PC-9 (cell line): ENCODE results near the gene B3GNT7. TPM values are rescaled to one million over a fixed set of nuclear protein-coding genes. Genes with fewer than 3 reads are reported as not detected.

ENCODE experiments used
- BruUV-seq: library from RNA; stranded (reverse); fragments of 400-500 nt; replicated peaks from 2 replicates; lab custom pipeline; 2021; lab: Mats Ljungman, UMichigan
- CTCF ChIA-PET: fragments of 300-600 bp; sonication (Branson Sonifier 250); formaldehyde crosslinking; loops from one replicate; lab custom pipeline; 2022; ENCODE audit warnings: antibody characterized with exemption; lab: Charles Lee
- POLR2A ChIA-PET: fragments of 300-600 bp; sonication (Branson Sonifier 250); formaldehyde crosslinking; loops from one replicate; lab custom pipeline; 2022; ENCODE audit warnings: antibody characterized with exemption; ENCODE audit not compliant: unreplicated experiment; lab: Charles Lee
- DNase-seq, 2 experiments: peaks; one replicate each; pipeline versions ENCODE4 v3.0.0 to v3.0.0-alpha.2; 2015 to 2022; ENCODE audit warnings: mixed read lengths in 1 of 2
- H2AFZ ChIP-seq: fragments of 200-600 bp; sonication (generic); 2 replicates; pipeline ENCODE4 v1.8.1; 2017; ENCODE audit warnings: antibody characterized with exemption
- H3F3A ChIP-seq: fragments of 200-600 bp; sonication (generic); 2 replicates; pipeline ENCODE4 v1.8.1; 2017; ENCODE audit warnings: antibody characterized with exemption, mild to moderate bottlenecking, low read depth; ENCODE audit not compliant: insufficient read depth
- H3K27ac ChIP-seq: fragments of 200-600 bp; sonication (generic); 2 replicates; pipeline ENCODE4 v1.6.1; 2016; ENCODE audit warnings: mixed run types
- H3K27me3 ChIP-seq: fragments of 200-600 bp; sonication (generic); 2 replicates; pipeline ENCODE4 v1.6.1; 2016; ENCODE audit warnings: low read depth, mixed run types; ENCODE audit not compliant: insufficient read depth
- H3K36me3 ChIP-seq: fragments of 200-600 bp; sonication (generic); 2 replicates; pipeline ENCODE4 v1.6.1; 2016; ENCODE audit warnings: low read depth, mixed run types
- H3K4me1 ChIP-seq: fragments of 200-600 bp; sonication (generic); replicated peaks from 2 replicates; pipeline ENCODE4 v1.6.1; 2016; ENCODE audit warnings: mixed run types; ENCODE audit not compliant: insufficient read depth
- H3K4me2 ChIP-seq: fragments of 200-600 bp; sonication (generic); 2 replicates; pipeline ENCODE4 v1.6.1; 2017; ENCODE audit warnings: mixed run types
- H3K4me3 ChIP-seq: fragments of 200-600 bp; sonication (generic); 2 replicates; pipeline ENCODE4 v1.6.1; 2016; ENCODE audit warnings: mixed run types
- H3K79me2 ChIP-seq: fragments of 200-600 bp; sonication (generic); 2 replicates; pipeline ENCODE4 v1.6.1; 2017; ENCODE audit warnings: low read depth, mixed run types
- H3K9me2 ChIP-seq: fragments of 200-600 bp; sonication (generic); 2 replicates; pipeline ENCODE4 v1.8.1; 2017; ENCODE audit warnings: mild to moderate bottlenecking; ENCODE audit not compliant: insufficient read depth
- H3K9me3 ChIP-seq: fragments of 200-600 bp; sonication (generic); 2 replicates; pipeline ENCODE4 v1.8.1; 2016; ENCODE audit warnings: low read depth; ENCODE audit not compliant: insufficient read depth
- H4K20me1 ChIP-seq: fragments of 200-600 bp; sonication (generic); 2 replicates; pipeline ENCODE4 v1.8.1; 2017; ENCODE audit not compliant: insufficient read depth
- EZH2 ChIP-seq: fragments of 200-600 bp; sonication (generic); IDR thresholded peaks from 2 replicates; pipeline ENCODE4 v1.8.0; 2017; ENCODE audit warnings: antibody characterized with exemption, low read depth
- intact Hi-C: fragments of 100-400 bp; cut with micrococcal nuclease; formaldehyde crosslinking; loops from one replicate; pipeline ENCODE4 v1.10.0; 2022; ENCODE audit not compliant: unreplicated experiment
- total RNA-seq: library from RNA; stranded (reverse); gene quantifications from 2 replicates; pipeline ENCODE4 v1.2.3, GENCODE V29; 2021
- TF ChIP-seq, protein P1 (sequence below): fragments of 200-600 bp; sonication (generic); conservative IDR thresholded peaks from 2 replicates; pipeline ENCODE4 v1.6.1; 2017; ENCODE audit warnings: mixed run types, antibody characterized with exemption, mild to moderate bottlenecking, moderate library complexity

Gene B3GNT7
- total RNA-seq, 1 experiment from 2014 or later: 14.0 TPM

DNA sequence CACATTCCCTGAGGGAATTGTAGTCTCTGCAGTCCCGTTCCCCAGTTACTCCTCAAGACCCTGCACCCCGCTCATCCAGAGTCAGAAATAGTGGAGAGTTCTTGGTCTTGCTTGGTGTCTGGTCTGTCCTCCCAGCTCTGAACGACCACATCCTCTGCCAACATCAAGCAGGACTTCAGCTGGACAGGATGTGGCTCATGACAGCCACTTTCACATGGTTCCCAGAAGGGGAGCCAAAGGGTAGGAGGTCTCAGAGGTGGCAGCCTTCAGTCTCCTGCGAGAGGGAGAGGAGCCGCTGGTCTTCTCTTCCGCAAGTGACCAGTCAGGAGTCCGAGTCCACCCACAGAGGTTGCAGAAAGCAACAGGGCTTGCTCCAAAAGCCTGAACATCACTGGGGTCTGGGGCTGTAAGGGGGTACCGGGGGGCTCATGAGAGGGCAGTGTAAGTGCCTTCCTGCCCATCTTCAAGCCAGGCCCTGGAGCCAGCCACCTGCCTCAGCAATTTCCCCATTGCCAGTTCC lies 29.8 kb downstream of the B3GNT7 start:
- Histone ChIP-seq H4K20me1 (no peaks in the 10 kb centered on the region), H3K36me3 (no peaks in the 10 kb centered on the region), H3K4me1 (peaks cover 11% of the 10 kb centered on the region), H3K79me2 (no peaks in the 10 kb centered on the region), H3K9me2 (no peaks in the 10 kb centered on the region), H3K27ac (no peak overlapping the region), H3K27me3 (no peaks in the 10 kb centered on the region), H3K4me2 (peak overlapping the region; percentile 39), H3K4me3 (no peak overlapping the region), H3K9me3 (no peaks in the 10 kb centered on the region), H2AFZ (no peak overlapping the region), H3F3A (no peaks in the 10 kb centered on the region)
- CTCF ChIA-PET: interaction anchor here (0.7 to 0.8 kb wide), 2 partner anchors 26 to 31 kb away, joined by 3 to 4 read pairs; no protein-coding TSS in a partner anchor
- intact Hi-C loops: no loop called here
- TF ChIP-seq, protein P1, sequence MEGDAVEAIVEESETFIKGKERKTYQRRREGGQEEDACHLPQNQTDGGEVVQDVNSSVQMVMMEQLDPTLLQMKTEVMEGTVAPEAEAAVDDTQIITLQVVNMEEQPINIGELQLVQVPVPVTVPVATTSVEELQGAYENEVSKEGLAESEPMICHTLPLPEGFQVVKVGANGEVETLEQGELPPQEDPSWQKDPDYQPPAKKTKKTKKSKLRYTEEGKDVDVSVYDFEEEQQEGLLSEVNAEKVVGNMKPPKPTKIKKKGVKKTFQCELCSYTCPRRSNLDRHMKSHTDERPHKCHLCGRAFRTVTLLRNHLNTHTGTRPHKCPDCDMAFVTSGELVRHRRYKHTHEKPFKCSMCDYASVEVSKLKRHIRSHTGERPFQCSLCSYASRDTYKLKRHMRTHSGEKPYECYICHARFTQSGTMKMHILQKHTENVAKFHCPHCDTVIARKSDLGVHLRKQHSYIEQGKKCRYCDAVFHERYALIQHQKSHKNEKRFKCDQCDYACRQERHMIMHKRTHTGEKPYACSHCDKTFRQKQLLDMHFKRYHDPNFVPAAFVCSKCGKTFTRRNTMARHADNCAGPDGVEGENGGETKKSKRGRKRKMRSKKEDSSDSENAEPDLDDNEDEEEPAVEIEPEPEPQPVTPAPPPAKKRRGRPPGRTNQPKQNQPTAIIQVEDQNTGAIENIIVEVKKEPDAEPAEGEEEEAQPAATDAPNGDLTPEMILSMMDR: no peak
- no peak for TF ChIP-seq EZH2
- POLR2A ChIA-PET: no interaction called here
- BruUV-seq: no TSS peak
- no peak for DNase-seq

DNA sequence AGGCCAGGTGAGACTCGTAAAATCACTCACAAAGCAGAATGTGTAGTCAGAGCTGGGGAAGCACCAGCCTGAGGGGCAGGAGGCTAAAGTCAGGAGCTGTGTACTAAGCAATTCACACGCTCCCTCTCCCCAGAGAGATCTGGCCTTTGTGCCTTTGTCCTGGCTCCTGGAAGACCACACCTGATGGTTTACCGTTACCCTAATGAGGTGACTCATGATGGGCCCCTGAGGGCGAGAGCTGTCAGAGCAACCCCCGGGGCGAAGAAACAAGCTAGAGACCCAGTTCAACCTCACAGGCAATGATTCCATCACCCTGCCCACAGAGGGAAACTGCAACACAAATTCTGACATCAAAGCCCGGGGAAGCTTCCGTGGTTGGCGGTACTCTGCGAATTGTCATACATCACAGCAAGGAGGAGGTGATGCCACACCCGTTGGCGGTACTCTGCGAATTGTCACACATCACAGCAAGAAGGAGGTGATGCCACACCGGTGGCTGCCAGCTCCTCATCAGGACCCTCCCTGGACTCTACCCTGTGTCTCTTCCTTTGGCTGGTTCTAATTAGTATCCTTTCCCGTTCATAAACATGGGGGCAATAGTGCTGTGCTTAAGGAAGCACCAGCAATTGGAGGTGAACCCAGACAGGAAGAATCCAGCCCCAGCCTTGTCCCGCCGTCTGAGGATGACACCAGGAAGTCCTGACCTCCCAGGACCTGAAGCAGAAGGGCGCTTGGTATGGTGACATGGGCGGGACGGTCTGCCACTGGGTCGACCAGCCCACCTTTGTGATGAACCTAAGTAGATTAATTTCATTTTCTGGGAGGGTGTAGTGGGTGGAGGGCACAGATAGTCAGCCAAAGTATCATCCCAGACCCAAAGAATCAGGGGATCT lies 30.5 kb downstream of the B3GNT7 start:
- Histone ChIP-seq H4K20me1 (no peaks in the 10 kb centered on the region), H3K4me2 (peak overlapping the region; percentile 39; the same call in 1 of the 2 replicates), H3K9me2 (no peaks in the 10 kb centered on the region), H3F3A (no peaks in the 10 kb centered on the region), H2AFZ (no peak overlapping the region), H3K4me1 (peaks cover 11% of the 10 kb centered on the region), H3K27me3 (no peaks in the 10 kb centered on the region), H3K79me2 (no peaks in the 10 kb centered on the region), H3K4me3 (no peak overlapping the region), H3K9me3 (no peaks in the 10 kb centered on the region), H3K27ac (no peak overlapping the region), H3K36me3 (no peaks in the 10 kb centered on the region)
- TF ChIP-seq, protein P1: no peak
- TF ChIP-seq EZH2: no peak
- no TSS peak for BruUV-seq
- ChIA-PET POLR2A (interaction anchor here (0.7 kb wide), 1 partner anchor 1290 kb away, joined by 3 read pairs; no protein-coding TSS in a partner anchor), CTCF (interaction anchor here (0.5 to 0.8 kb wide), 2 partner anchors 26 to 573 kb away, joined by 3 read pairs; no protein-coding TSS in a partner anchor)
- intact Hi-C loops: no loop called here
- DNase-seq: peak; percentile 66 to 79

DNA sequence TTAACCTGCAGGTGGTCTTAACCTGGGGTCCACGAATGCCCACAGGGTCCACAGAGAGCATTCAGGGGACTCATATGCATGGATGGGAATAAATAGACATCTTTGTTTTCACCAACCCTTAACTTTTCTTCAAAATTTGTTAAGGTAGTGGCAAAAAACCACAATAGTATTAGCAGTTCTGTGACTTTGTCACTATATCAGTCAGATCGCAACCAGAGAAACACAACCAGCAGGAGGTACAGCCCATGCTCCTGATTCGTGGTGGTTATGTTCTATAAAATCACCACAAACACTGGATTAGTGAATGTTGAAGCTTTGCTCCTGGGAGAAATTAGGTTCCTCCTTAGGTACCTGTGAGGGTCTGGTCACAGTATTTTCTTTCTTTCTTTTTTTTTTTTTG lies 31.6 kb downstream of the B3GNT7 start:
- BruUV-seq: no TSS peak
- ChIA-PET POLR2A (no interaction called here), CTCF (interaction anchor here (0.6 kb wide), 1 partner anchor 12 kb away, joined by 3 read pairs; no protein-coding TSS in a partner anchor)
- Histone ChIP-seq H3K4me2 (no peak overlapping the region), H3K36me3 (no peaks in the 10 kb centered on the region), H3K79me2 (no peaks in the 10 kb centered on the region), H3K9me2 (no peaks in the 10 kb centered on the region), H2AFZ (no peak overlapping the region), H3K27ac (no peak overlapping the region), H3K9me3 (no peaks in the 10 kb centered on the region), H3K4me1 (peaks cover 11% of the 10 kb centered on the region), H4K20me1 (no peaks in the 10 kb centered on the region), H3F3A (no peaks in the 10 kb centered on the region), H3K4me3 (no peak overlapping the region), H3K27me3 (no peaks in the 10 kb centered on the region)
- no peak for TF ChIP-seq EZH2
- TF ChIP-seq, protein P1: no peak
- no peak for DNase-seq
- intact Hi-C loops: no loop called here
